GM23248 (cell line): ENCODE results near the gene METTL22.

Experiments used
- EZH2 ChIP-seq: fragments of 200-600 bp; sonication (generic); IDR thresholded peaks from 2 replicates; pipeline ENCODE4 v1.6.1; 2018; ENCODE audit warnings: antibody characterized with exemption, mild to moderate bottlenecking; ENCODE audit not compliant: insufficient read depth, poor library complexity, severe bottlenecking
- EZH2phosphoT487 ChIP-seq: fragments of 200-600 bp; sonication (generic); IDR thresholded peaks from 2 replicates; pipeline ENCODE4 v1.6.1; 2018; ENCODE audit warnings: antibody characterized with exemption, moderate library complexity, mild to moderate bottlenecking, low read depth; ENCODE audit not compliant: insufficient read depth

DNA sequence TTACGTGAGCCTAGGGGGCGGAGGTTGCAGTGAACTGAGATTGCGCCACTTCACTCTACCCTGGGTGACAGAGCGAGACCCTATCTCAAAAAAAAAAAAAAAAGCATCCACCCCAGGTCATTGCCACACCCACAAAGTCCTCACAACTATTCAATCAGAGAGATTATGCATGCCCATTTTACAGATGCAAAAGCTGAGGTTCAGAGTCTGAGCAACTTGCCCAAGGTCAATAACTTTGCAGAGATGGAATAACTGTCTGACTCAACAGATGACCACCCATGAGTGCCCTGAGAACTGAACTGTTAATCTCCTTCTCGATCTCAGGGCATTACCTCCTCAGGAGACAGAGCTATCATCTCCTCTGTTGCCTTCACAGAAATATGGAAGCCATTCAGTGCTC, 25.7 kb upstream of the METTL22 start:
- TF ChIP-seq EZH2 (no peak), EZH2phosphoT487 (no peak)
